EH (cell line): Measurements from ENCODE around the gene SRPRB.

Experiments used
- DNase-seq: peaks from one replicate; pipeline ENCODE4 v3.0.0-alpha.2; 2015; ENCODE audit warnings: low read depth

The SRPRB gene

DNA sequence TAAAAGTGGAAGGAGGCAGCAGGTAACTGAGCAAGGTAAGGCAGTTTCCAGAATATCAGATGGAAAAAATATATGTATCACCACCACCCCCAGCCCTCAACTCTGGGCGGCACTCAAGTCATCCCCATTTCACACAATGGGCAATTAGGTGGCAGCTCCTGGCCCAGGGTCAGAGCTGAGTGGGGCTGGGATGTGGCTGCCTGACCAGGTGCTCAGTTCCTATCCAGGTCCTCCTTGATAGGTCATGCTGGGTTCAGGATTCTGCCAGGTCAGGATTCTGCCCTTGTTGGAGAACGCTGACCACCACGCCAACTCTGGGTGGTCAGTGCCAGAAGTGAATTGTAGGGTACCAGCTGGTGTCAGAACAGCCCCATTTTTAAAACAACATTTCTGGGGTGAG is 60.5 kb downstream of the SRPRB start:
- DNase-seq = no peak

DNA sequence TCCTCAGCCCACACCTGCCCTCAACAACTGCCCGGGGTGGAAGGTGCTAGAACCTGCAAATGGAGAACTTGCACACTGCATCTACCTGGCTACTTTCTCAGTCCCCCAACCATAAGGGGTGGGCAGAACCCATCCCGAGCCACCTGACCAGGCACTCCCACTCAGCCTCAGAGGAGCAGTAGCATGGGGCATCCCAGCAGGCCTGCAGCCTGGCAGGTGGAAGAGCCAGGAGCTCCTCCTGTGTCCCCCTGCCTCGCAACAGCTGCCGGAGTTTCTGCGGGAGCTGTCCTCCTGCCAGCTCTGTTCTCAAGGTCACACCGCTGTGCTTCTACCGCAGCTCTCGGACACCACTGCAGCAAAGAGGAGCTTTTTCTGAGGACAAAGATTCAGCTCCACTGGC is 62.6 kb downstream of the SRPRB start:
- DNase-seq = no peak

DNA sequence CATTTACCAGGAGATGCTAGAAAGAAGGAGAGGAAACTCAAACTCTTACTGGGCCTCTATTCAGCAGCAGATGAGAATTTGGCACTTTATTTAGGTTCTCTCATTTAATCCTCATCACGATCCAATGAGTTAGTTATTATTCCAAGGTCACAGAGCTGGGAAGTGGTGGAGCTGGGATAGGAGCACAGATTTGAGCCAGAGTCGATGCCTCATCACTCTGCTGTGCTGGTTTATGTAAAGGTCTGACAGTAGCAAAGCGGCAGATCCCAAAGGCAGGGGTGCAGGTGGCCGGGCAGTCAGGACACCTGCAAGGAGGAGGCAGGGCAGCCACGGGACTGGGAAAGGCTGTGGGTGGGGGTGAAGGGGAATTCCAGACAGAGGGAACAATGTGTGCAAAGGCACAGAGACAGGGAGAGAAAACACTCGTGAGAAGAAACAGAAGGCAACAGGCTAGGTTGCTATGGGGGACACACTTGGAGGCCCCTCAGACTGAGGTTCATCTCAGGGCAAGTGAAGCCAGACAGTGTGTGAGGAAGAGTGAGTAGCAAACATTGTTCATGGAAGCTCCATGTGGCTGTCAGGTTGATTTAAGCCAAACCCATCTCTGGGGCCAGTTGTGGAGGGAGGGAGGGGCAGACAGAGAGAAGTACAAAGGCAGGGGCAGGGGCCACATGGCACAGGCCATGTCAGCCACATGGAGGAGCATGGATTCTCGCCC is 63.3 kb downstream of the SRPRB start:
- DNase-seq = no peak

DNA sequence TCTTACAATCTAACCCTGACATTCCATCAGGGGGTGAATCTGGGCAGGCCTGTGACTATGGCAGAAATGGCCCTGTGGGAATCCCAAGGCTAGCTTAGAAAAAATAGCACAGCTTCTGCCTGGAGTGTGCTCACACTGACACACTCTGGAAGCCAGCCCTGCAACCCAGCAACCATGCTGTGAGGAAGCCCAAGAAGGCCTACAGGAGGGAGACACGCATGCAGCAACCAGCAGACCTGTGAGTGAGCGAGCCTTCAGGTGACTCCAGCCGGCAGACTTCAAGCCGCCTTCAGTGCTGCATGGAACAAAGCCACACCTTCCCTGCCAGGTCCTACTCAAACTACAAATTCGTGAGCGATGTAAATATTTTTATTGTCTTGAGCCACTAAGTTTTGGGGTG is 64.0 kb downstream of the SRPRB start:
- DNase-seq = no peak

DNA sequence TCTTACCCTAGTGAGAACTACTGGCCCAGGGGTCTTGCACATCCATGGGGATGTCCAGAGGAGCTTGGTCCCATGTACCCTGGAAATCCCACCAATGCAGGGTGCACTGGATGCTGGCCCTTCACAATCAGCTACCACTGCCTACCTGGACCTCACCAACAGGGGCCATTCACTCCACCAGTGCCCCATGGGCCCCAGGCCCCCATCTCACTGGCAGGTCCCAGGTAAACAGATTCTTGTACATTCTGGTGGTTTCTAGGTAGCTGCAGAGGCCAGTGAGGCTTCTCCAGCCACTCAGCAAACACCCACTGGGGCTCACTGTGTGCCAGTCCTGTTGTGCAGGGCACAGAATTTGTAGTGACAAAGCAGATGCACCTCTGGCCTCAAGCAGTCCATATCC is 65.2 kb downstream of the SRPRB start:
- no peak for DNase-seq
